ENCODE measurements around the gene SPACA5.
"Not testable (repeated sequence)": the region's sequence is repeated elsewhere in the genome, so short reads cannot be mapped to it uniquely, and the experiment has no call there.

SPACA5 gene

DNA sequence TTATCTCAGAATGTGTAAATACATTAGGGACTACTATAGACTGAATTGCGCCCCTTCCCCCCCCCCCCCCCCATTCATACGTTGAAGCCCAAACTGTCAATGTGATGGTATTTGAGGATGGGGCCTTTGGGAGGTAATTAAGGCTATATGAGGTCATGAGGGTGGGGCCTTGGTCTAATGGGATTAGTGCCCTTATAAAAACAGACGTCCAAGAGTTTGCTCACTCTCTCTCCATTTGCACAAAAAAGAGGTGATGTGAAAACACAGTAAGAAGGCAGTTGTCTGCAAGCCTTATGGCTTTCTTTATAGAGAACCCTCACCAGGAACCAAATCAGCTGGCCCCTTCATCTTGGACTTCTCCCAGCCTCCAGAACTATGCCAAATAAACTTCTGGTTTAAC lies 15.3 kb downstream of the SPACA5 start:
- no peak for DNase-seq

DNA sequence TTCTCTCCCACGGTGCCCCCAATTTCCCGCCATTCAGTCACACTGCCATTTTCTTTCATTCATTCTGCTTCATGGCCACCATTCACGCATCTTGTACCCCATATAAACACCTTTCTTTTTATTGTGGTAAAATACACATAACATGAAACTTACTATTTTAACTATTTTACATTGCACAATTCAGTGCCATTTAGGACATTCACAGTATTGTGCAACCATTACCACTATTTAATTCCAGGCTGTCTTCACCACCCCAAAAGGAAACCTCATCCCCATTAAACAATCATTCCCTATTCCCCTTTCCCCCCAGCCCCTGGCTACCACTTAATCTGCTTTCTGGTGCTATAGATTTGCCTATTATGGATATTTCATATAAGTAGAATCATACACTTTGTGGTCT lies 15.9 kb downstream of the SPACA5 start:
- no peak for DNase-seq

DNA sequence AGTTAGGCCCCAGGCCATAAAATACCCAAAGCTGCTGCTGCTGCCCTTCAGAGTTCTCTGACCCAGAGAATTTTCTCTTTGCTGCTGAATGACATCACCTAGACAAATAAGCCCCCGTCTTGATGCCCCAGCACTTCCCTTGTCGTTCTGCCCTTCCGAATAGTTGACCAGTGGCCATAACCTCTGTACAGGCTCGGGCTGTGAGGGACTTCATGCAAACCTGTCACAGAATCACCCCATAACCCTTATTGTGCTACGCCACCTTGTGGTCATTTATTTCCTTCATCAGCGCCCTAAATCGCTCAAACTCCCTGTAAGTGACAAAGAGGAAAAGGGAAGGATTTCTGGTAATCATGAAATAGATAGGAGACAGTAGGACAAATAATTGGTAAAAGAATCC lies 18.8 kb downstream of the SPACA5 start:
- peak; percentile 63 for DNase-seq

DNA sequence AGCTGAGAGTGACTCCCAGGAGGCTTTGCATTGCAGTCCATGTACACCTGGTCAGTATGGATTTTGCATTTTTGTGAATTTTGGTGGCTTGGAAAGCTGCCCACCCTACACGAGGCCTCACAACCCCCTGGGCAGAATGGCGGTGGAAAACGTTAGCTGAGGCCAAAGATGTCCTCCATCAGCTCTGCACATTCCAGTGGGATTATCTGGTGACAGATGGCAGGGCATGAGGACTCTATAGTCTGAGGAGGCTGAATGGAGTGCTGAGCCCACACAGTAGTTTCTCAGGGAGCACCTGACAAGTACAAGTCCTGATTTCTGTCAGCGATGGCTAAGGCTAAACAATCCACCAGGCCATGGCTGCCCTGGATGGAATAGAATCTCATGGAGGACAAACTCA lies 20.8 kb downstream of the SPACA5 start:
- DNase-seq, result not testable (repeated sequence)

DNA sequence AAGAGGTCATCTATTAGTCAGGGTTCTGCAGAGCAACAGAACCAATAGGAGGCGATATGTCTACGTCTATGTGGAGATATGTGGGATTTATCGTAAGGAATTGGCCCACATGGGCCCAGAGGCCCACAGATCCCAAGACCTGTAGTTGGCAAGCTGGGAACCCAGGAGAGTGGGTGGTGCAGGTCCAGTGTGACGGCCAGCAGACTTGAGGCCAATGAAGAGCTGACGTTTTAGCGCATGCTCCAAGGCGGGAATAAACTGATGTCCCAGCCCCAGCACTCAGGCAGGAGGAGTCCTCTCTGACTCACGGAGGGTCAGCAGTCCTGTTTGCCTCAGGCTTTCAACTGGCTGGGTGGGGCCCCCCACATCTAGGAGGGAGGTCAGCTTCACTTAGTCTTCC lies 21.3 kb downstream of the SPACA5 start:
- no peak for DNase-seq

DNA sequence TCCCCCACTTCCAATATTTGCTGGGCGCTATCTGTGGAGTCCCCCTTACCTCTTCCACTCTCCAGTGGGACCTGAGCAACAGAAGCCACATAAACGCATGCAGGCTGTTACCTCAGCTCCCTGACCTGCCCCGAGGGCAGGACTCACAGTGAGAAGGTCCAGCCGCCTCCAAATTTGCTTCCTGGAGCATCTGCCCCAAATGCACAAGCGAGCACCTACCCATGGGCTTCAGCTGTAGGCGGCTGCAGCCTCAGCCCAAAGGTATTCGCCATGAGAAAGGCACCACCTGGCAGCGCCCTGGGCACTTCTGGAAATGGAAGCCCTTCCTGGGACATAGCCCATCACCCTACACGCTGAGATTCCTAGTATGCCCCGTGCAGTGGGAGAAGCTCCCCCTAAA lies 23.4 kb downstream of the SPACA5 start:
- DNase-seq, result no peak

DNA sequence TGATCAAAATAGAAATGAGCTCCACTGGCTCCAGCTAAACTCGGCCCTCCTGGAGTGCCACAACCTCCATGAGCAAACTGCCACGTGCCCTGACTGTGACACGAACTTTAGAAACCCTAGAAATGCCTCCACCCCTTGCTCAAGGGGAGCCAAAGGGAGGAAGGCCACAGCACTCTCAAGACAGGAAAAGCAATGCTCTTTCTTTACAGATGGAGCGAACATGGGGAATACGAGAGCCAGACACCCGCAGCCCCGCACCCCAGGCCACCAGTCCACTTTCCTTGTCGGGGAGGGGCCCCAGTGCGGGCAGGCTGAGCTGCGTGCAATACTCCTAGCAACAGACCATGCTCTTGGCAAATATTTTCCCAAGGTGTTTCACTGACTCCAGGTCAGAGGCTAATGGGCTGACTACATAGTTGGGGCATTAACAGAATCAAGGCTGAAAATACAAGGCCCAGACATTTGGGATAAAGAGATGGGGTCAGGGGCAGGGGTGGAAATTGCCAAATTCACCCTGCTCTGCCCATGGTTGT lies 23.9 kb downstream of the SPACA5 start:
- not testable (repeated sequence) for DNase-seq

DNA sequence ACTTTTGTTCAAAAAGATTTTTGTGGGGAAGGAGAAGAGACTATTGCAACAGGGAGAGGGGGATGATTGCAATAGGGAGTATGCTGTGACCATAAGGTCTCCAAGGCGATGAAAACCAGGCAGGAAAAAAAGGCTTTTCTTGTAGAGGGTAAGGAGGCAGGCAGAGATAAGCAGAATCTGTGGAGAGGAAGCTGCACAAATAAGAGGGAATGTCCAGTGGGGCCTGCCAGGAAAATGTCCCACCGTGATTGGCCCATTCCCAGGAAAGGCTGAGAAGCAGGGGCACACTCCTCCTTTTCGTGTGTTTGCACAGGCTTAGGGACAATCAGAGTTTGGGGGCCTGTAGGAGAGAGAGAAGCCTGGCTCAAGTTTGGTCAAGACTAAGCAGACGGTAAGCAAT lies 29.1 kb downstream of the SPACA5 start:
- no peak for DNase-seq

DNA sequence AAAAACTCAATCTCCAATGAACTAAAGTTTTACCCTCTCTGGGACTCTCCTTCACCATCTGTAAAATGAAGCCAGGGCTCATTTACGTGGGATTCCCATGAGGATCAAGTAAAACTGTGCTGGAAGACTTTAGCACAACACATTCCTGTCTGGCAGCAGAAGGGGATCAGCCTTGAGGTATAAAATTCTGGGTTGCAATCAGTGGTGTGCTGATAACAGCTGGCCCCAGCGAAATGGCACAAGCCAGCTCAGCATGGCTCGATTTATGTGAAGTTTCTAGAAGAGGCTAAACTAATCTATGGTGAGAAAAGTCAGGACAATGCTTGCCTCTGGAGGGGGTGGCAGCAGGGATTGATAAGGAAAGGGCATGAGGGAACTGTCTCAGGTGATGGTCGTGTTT lies 36.3 kb downstream of the SPACA5 start:
- no peak for DNase-seq

DNA sequence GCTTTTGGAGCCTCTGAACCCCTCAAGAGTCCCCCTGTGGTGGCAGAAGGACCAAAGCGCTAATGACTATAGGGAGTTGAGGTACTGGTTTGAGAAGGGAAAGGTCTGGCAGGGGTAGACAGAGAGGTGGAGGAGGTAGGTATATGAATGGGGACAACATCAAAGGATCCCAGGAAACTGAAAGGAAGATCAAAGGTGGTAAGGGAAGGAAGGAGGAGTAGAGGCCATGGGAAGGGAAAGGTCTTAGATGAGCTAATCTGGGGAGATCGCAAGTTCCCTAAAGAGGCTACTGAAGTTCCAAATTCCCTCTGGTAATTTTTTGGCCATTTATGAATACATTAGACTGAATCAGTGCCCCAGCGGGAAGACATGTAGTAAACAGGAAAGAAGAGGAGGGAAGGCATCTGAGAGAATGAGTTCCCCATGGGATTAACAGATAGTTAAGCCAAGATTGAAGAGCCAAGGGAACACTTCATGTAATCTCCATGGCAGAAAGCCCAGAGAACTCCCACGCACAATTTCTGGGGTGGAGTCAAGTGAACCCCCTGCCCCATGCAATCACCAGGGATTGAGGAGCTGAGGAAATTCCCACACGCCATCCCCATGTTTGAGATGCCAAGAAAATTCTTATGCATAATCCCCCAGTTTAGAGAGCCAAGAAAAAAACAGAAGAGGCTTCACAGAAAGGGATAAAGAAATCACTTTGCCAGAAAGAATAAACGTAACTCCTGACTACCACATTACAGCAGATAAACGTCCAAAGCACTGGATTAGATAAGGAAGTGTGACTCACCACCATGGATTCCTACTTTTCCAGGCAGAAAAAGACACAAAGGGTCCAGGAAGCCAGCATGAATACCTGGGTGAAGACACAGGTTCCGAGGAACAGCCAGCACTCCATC lies 38.9 kb downstream of the SPACA5 start:
- no peak for DNase-seq

DNA sequence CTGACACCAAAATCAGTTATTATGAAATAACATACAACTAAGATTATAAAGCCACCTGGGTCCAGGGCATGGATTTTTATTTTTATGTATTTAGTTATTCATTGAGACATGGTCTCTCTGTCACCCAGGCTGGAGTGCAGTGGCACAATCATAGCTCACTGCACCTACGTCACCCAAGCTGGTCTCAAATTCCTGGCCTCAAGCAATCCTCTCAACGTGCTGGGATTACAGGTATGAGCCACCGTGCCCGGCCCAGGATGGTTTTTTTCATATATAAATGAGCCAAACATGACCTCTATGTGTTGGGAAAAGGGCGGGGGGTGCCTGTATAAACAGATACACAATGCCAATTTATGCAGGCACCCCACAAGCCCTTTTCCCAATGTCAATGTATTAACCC lies 40.1 kb downstream of the SPACA5 start:
- no peak for DNase-seq

DNA sequence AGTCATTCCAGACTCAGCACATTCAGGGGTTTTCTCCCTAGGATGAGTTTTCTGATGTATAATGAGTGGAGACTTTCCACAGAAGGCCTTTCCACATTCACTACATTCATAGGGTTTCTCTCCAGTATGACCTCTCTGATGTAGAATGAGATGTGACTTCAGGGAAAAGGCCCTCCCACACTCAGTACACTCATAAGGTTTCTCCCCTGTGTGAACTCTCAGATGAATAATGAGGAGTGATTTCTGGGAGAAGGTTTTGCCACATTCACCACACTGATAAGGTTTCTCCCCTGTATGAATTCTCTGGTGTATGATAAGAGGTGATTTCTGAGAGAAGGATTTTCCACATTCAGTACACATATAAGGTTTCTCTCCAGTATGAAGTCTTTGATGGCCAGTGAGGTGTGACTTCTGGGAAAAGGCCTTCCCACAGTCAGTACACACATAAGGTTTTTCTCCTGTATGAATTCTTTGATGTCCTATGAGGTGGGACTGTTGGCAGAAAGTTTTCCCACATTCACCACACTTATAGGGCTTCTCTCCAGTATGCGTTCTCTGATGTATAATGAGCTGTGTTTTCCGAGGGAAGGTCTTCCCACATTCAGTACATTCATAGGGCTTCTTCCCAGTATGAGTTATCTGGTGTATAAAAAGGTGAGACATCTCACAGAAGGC lies 52.0 kb downstream of the SPACA5 start:
- no peak for DNase-seq

DNA sequence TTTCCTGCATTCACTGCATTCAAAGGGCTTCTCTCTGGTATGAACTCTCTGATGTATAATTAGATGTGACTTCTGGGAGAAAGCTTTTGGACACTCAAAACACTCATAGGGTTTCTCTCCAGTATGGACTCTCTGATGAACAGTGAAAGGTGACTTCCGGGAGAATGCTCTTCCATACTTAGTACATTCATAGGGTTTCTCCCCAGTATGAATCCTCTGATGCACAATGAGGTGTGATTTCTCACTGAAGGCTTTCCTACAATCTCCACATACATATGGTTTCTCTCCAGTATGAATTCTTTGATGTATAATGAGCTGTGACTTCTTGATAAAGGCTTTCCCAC lies 52.5 kb downstream of the SPACA5 start:
- no peak for DNase-seq
